Neural progenitor cell (in vitro differentiated cells): ENCODE data around the gene TCF3. TPM values are rescaled to one million over a fixed set of nuclear protein-coding genes. Genes with fewer than 3 reads are reported as not detected.
"Not testable (repeated sequence)": the region's sequence is repeated elsewhere in the genome, so short reads cannot be mapped to it uniquely, and the experiment has no call there.

Source experiments
- DNase-seq: peaks from one replicate; pipeline ENCODE4 v3.0.0-alpha.2; 2016; ENCODE audit warnings: low spot score
- H2AFZ ChIP-seq: fragments of 200-600 bp; sonication (generic); replicated peaks from 2 replicates; pipeline ENCODE4 v1.6.1; 2016; ENCODE audit warnings: antibody characterized with exemption
- H3F3A ChIP-seq: fragments of 200-600 bp; sonication (generic); 2 replicates; pipeline ENCODE4 v1.6.1; 2016; ENCODE audit warnings: antibody characterized with exemption, low read depth
- H3K27ac ChIP-seq: fragments of 200-600 bp; sonication (generic); 2 replicates; pipeline ENCODE4 v1.5.1; 2016; ENCODE audit warnings: mild to moderate bottlenecking
- H3K27me3 ChIP-seq: fragments of 200-600 bp; sonication (generic); 2 replicates; pipeline ENCODE4 v1.6.1; 2016; ENCODE audit warnings: mild to moderate bottlenecking, moderate library complexity
- H3K36me3 ChIP-seq: fragments of 200-600 bp; sonication (generic); 2 replicates; pipeline ENCODE4 v1.5.1; 2016
- H3K4me1 ChIP-seq: fragments of 200-600 bp; sonication (generic); 2 replicates; pipeline ENCODE4 v1.6.1; 2016; ENCODE audit warnings: mixed run types
- H3K4me2 ChIP-seq: fragments of 200-600 bp; sonication (generic); 2 replicates; pipeline ENCODE4 v1.6.1; 2016
- H3K4me3 ChIP-seq: fragments of 200-600 bp; sonication (generic); 2 replicates; pipeline ENCODE4 v1.5.1; 2016
- H3K79me2 ChIP-seq: fragments of 200-600 bp; sonication (generic); 2 replicates; pipeline ENCODE4 v1.6.1; 2016; ENCODE audit warnings: low read depth
- H3K9ac ChIP-seq: fragments of 200-600 bp; sonication (generic); 2 replicates; pipeline ENCODE4 v1.6.1; 2016
- H3K9me3 ChIP-seq: fragments of 200-600 bp; sonication (generic); 2 replicates; pipeline ENCODE4 v1.5.1; 2016; ENCODE audit warnings: low read depth
- H4K20me1 ChIP-seq: fragments of 200-600 bp; sonication (generic); 2 replicates; pipeline ENCODE4 v1.6.1; 2016; ENCODE audit warnings: low read depth
- H3K27ac Mint-ChIP-seq: 3 replicates; pipeline ENCODE4 v1.8.0; 2021; ENCODE audit warnings: mixed read lengths
- H3K27me3 Mint-ChIP-seq: 2 replicates; pipeline ENCODE4 v1.8.0; 2022; ENCODE audit warnings: low read depth, mild to moderate bottlenecking, inconsistent platforms, moderate library complexity, mixed read lengths; ENCODE audit not compliant: insufficient read depth
- H3K36me3 Mint-ChIP-seq: 3 replicates; pipeline ENCODE4 v1.8.0; 2021; ENCODE audit warnings: mixed read lengths
- H3K4me1 Mint-ChIP-seq: 3 replicates; pipeline ENCODE4 v1.8.0; 2021; ENCODE audit warnings: mixed read lengths
- H3K4me3 Mint-ChIP-seq: 3 replicates; pipeline ENCODE4 v1.8.0; 2021; ENCODE audit warnings: mild to moderate bottlenecking, moderate library complexity, mixed read lengths
- H3K9me3 Mint-ChIP-seq: 3 replicates; pipeline ENCODE4 v1.8.0; 2020; ENCODE audit warnings: mixed read lengths
- CTCF ChIP-seq: fragments of 200-600 bp; sonication (generic); IDR thresholded peaks from 2 replicates; pipeline ENCODE4 v1.5.1; 2017; ENCODE audit warnings: antibody characterized with exemption, mild to moderate bottlenecking
- EZH2 ChIP-seq: fragments of 200-600 bp; sonication (generic); IDR thresholded peaks from 2 replicates; pipeline ENCODE4 v1.6.1; 2017; ENCODE audit warnings: antibody characterized with exemption, mild to moderate bottlenecking, moderate library complexity
- EZH2phosphoT487 ChIP-seq: fragments of 200-600 bp; sonication (generic); IDR thresholded peaks from 2 replicates; pipeline ENCODE4 v1.6.1; 2017; ENCODE audit warnings: antibody characterized with exemption
- total RNA-seq: library from RNA; depleted of rRNA; stranded (reverse); fragments of >200 nt; gene quantifications from 2 replicates; pipeline ENCODE4 v1.2.3, GENCODE V29; 2015; ENCODE audit warnings: low replicate concordance

Gene TCF3
- total RNA-seq, 1 donor from 2014 or later: 131 TPM

- H3F3A ChIP-seq: peaks cover 25% of the 10 kb centered on the region
- Mint-ChIP-seq H3K9me3 (no peaks in the 10 kb centered on the region), H3K36me3 (no peaks in the 10 kb centered on the region), H3K4me1 (peaks cover 16% of the 10 kb centered on the region), H3K27ac (no peak overlapping the region), H3K27me3 (peaks cover 44% of the 10 kb centered on the region), H3K4me3 (no peak overlapping the region)
- no peak for TF ChIP-seq EZH2phosphoT487
- no peak for TF ChIP-seq EZH2
- TF ChIP-seq CTCF: no peak
- H3K4me3 ChIP-seq: peak overlapping the region; percentile 36
- DNase-seq: no peak
- H3K27me3 ChIP-seq: peaks cover 96% of the 10 kb centered on the region
- H3K36me3 ChIP-seq: no peaks in the 10 kb centered on the region
- H4K20me1 ChIP-seq: no peaks in the 10 kb centered on the region
- peak overlapping the region; percentile 76 for H3K4me2 ChIP-seq
- H3K9ac ChIP-seq: no peak overlapping the region
- no peak overlapping the region for H3K27ac ChIP-seq
- H3K4me1 ChIP-seq: peaks cover 9% of the 10 kb centered on the region
- H3K79me2 ChIP-seq: no peaks in the 10 kb centered on the region
- H3K9me3 ChIP-seq: no peaks in the 10 kb centered on the region
- no peak overlapping the region for H2AFZ ChIP-seq
Observed at GRCh38 chr19:1671716-1672037, 19.3 kb upstream of the TCF3 start.

GRCh38 chr19:1670747-1671146, 18.3 kb upstream of the TCF3 start:
- H3K27ac ChIP-seq, H3K9ac ChIP-seq, H3K36me3 Mint-ChIP-seq, H3K4me3 Mint-ChIP-seq, H3K9me3 Mint-ChIP-seq, H3K4me2 ChIP-seq, H3K4me1 ChIP-seq, H3K36me3 ChIP-seq, H4K20me1 ChIP-seq, H3K79me2 ChIP-seq, H3K9me3 ChIP-seq, H3K27ac Mint-ChIP-seq, H2AFZ ChIP-seq, H3K4me3 ChIP-seq: not testable (repeated sequence)
- H3K27me3 ChIP-seq: peaks cover 87% of the 10 kb centered on the region
- peaks cover 18% of the 10 kb centered on the region for H3K4me1 Mint-ChIP-seq
- peak; percentile 38 for TF ChIP-seq EZH2phosphoT487
- DNase-seq: peak; percentile 3
- H3F3A ChIP-seq: peaks cover 25% of the 10 kb centered on the region
- peaks cover 46% of the 10 kb centered on the region for H3K27me3 Mint-ChIP-seq

- Mint-ChIP-seq H3K36me3 (no peaks in the 10 kb centered on the region), H3K4me1 (peaks cover 14% of the 10 kb centered on the region), H3K27ac (no peak overlapping the region), H3K27me3 (peaks cover 39% of the 10 kb centered on the region), H3K4me3 (no peak overlapping the region), H3K9me3 (no peaks in the 10 kb centered on the region)
- no peak overlapping the region for H3K9ac ChIP-seq
- H2AFZ ChIP-seq: peak overlapping the region; percentile 40
- H3K79me2 ChIP-seq: no peaks in the 10 kb centered on the region
- no peak overlapping the region for H3K27ac ChIP-seq
- H3K4me1 ChIP-seq: peaks cover 9% of the 10 kb centered on the region
- H3F3A ChIP-seq: peaks cover 25% of the 10 kb centered on the region
- H4K20me1 ChIP-seq: no peaks in the 10 kb centered on the region
- no peaks in the 10 kb centered on the region for H3K9me3 ChIP-seq
- peak overlapping the region; percentile 6 for H3K4me3 ChIP-seq
- TF ChIP-seq EZH2phosphoT487 (peak; percentile 54), EZH2 (peak; percentile 57), CTCF (no peak)
- H3K4me2 ChIP-seq: peak overlapping the region; percentile 68
- H3K27me3 ChIP-seq: peaks cover 66% of the 10 kb centered on the region
- DNase-seq: peak; percentile 54
- no peaks in the 10 kb centered on the region for H3K36me3 ChIP-seq
Observed at GRCh38 chr19:1668486-1669270, 16.3 kb upstream of the TCF3 start.

GRCh38 chr19:1668048-1668485, 15.7 kb upstream of the TCF3 start:
- Histone ChIP-seq H3K79me2 (no peaks in the 10 kb centered on the region), H3K4me1 (peaks cover 9% of the 10 kb centered on the region), H3F3A (peaks cover 24% of the 10 kb centered on the region), H3K4me3 (no peak overlapping the region), H3K9ac (no peak overlapping the region), H3K9me3 (no peaks in the 10 kb centered on the region), H2AFZ (peak overlapping the region; percentile 40), H3K36me3 (no peaks in the 10 kb centered on the region), H3K4me2 (peak overlapping the region; percentile 68), H3K27ac (no peak overlapping the region), H4K20me1 (no peaks in the 10 kb centered on the region), H3K27me3 (peaks cover 60% of the 10 kb centered on the region)
- H3K27ac Mint-ChIP-seq: no peak overlapping the region
- H3K4me3 Mint-ChIP-seq: no peak overlapping the region
- DNase-seq: no peak
- no peak for TF ChIP-seq EZH2
- H3K27me3 Mint-ChIP-seq: peaks cover 35% of the 10 kb centered on the region
- no peaks in the 10 kb centered on the region for H3K9me3 Mint-ChIP-seq
- peaks cover 11% of the 10 kb centered on the region for H3K4me1 Mint-ChIP-seq
- no peaks in the 10 kb centered on the region for H3K36me3 Mint-ChIP-seq
